ENCODE measurements around the gene KCTD13. TPM values are rescaled to one million over a fixed set of nuclear protein-coding genes. Genes with fewer than 3 reads are reported as not detected.
"Not testable (repeated sequence)": the region's sequence is repeated elsewhere in the genome, so short reads cannot be mapped to it uniquely, and the experiment has no call there.

The KCTD13 gene
- total and polyA plus RNA-seq, 7 donors = 5.4 to 26.1 (median 14.6) TPM

- intact Hi-C loops (cut with DNase I) = no loop called here
- H3K27ac ChIP-seq = no peak overlapping the region
These were observed 34.2 kb downstream of the KCTD13 start for GRCh38 chr16:29891525-29892457.

DNA sequence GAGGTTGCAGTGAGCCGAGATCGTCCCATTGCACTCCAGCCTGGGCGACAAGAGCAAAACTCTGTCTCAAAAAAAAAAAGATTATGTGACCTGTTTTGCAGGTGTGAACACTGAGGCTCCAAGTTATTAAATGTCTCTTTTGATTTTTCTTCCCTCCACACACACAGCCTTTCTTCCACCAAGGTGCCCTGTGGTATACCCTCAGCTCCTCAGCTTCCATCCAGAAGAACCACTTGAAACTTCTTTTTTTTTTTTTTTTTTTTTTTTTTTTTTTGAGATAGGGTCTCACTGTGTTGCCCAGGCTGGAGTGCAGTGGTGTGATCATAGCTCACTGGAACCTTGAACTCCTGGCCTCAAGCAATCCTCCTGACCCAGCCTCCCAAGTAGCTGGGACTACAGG lies 36.7 kb downstream of the KCTD13 start:
- H3K4me3 ChIP-seq; H3K27ac ChIP-seq; H3K9me3 ChIP-seq; H3K4me1 ChIP-seq; intact Hi-C loops (cut with DNase I); DNase-seq; H3K36me3 ChIP-seq; H3K27me3 ChIP-seq: not testable (repeated sequence)
- 85 to 95% methylated on average over 3 of the region's 3 CpGs for WGBS, 2 donors

More at GRCh38 chr16:29891525-29892457, 34.2 kb downstream of the KCTD13 start:
- TF ChIP-seq POLR2A (IDR thresholded peaks at IDR 0.05) = no peak
- no peak for TF ChIP-seq POLR2AphosphoS5 (IDR thresholded peaks at IDR 0.05)
- Histone ChIP-seq H3K4me1 (no peaks in the 10 kb centered on the region), H3K27me3 (peaks cover 0 to 10% (median 4%) of the 10 kb centered on the region in 3 donors), H3K9me3 (no peaks in the 10 kb centered on the region), H3K4me3 (no peak overlapping the region), H3K36me3 (no peaks in the 10 kb centered on the region)
- WGBS, 2 donors = 57 to 74% methylated on average over 10 of the region's 10 CpGs
- DNase-seq = no peak

GRCh38 chr16:29883987-29884386 lies 42.0 kb downstream of the KCTD13 start:
- no peak for DNase-seq
- Histone ChIP-seq H3K36me3 (no peaks in the 10 kb centered on the region), H3K9me3 (no peaks in the 10 kb centered on the region), H3K4me1 (no peaks in the 10 kb centered on the region), H3K27me3 (peaks cover 0 to 11% (median 10%) of the 10 kb centered on the region in 3 donors), H3K27ac (no peak overlapping the region), H3K4me3 (no peak overlapping the region)
- WGBS, 2 donors = 73 to 93% methylated on average over 6 of the region's 6 CpGs
- intact Hi-C loops (cut with DNase I) = no loop called here
- TF ChIP-seq EP300 (IDR thresholded peaks at IDR 0.05) (no peak), POLR2AphosphoS5 (IDR thresholded peaks at IDR 0.05) (no peak), POLR2A (IDR thresholded peaks at IDR 0.05) (no peak)
- TF ChIP-seq, protein P1, sequence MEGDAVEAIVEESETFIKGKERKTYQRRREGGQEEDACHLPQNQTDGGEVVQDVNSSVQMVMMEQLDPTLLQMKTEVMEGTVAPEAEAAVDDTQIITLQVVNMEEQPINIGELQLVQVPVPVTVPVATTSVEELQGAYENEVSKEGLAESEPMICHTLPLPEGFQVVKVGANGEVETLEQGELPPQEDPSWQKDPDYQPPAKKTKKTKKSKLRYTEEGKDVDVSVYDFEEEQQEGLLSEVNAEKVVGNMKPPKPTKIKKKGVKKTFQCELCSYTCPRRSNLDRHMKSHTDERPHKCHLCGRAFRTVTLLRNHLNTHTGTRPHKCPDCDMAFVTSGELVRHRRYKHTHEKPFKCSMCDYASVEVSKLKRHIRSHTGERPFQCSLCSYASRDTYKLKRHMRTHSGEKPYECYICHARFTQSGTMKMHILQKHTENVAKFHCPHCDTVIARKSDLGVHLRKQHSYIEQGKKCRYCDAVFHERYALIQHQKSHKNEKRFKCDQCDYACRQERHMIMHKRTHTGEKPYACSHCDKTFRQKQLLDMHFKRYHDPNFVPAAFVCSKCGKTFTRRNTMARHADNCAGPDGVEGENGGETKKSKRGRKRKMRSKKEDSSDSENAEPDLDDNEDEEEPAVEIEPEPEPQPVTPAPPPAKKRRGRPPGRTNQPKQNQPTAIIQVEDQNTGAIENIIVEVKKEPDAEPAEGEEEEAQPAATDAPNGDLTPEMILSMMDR (IDR thresholded peaks at IDR 0.05) = no peak

DNA sequence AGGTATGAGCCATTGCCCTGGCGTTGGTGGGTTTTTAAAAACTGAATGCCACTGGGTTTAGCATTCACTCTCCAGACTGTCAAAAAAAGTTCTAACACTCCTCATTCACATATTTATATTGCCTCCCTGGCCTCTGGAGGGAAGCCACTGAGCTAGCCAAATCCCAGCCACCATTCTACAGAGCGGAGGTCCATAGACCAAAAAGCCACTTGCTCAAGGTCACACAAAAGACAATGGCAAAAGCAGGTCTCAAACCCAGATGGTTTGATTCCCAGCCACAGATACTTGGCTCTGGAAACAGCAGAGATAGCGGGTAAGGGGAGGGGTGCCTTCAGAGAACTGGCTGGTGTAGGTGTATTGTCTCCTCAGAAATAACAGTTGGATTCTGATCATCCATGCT lies 45.0 kb downstream of the KCTD13 start:
- 93 to 97% methylated on average over 3 of the region's 3 CpGs for WGBS, 2 donors
- intact Hi-C loops (cut with DNase I) = no loop called here

GRCh38 chr16:29878172-29878571 lies 47.9 kb downstream of the KCTD13 start:
- no peak for TF ChIP-seq EP300 (IDR thresholded peaks at IDR 0.05)
- TF ChIP-seq POLR2AphosphoS5 (IDR thresholded peaks at IDR 0.05) = no peak
- no peak for TF ChIP-seq POLR2A (IDR thresholded peaks at IDR 0.05)
- TF ChIP-seq, protein P1 (IDR thresholded peaks at IDR 0.05) = no peak
- Histone ChIP-seq H3K9me3 (peaks cover 0 to 3% (median 0%) of the 10 kb centered on the region in 4 donors), H3K4me1 (peaks cover 0 to 16% (median 9%) of the 10 kb centered on the region in 4 donors), H3K4me3 (no peak overlapping the region), H3K27ac (no peak overlapping the region), H3K36me3 (no peaks in the 10 kb centered on the region), H3K27me3 (peaks cover 19 to 55% (median 41%) of the 10 kb centered on the region in 3 donors)
- no peak for DNase-seq
- intact Hi-C loops (cut with DNase I) = no loop called here
- WGBS, 2 donors = 94 to 96% methylated on average over 14 of the region's 14 CpGs

More for the DNA sequence above, 45.0 kb downstream of the KCTD13 start:
- H3K4me1 ChIP-seq = peaks cover 0 to 16% (median 9%) of the 10 kb centered on the region in 4 donors
- no peak overlapping the region for H3K4me3 ChIP-seq
- H3K9me3 ChIP-seq = peaks cover 0 to 3% (median 0%) of the 10 kb centered on the region in 4 donors
- no peak overlapping the region for H3K27ac ChIP-seq
- DNase-seq = no peak
- TF ChIP-seq POLR2AphosphoS5 (IDR thresholded peaks at IDR 0.05) (no peak), EP300 (IDR thresholded peaks at IDR 0.05) (no peak), POLR2A (IDR thresholded peaks at IDR 0.05) (no peak)
- TF ChIP-seq, protein P1 (IDR thresholded peaks at IDR 0.05) = no peak
- no peaks in the 10 kb centered on the region for H3K36me3 ChIP-seq
- H3K27me3 ChIP-seq = peaks cover 16 to 40% (median 37%) of the 10 kb centered on the region in 3 donors
